Middle frontal gyrus (tissue), 1 donor: ENCODE measurements around the gene MAML3.

Source experiments
- DNase-seq: peaks from one replicate; pipeline ENCODE4 v3.0.0-alpha.2; 2015; ENCODE audit warnings: low spot score; ENCODE audit errors: extremely low spot score

The MAML3 gene

GRCh38 chr4:140102421-140102820, 51.6 kb downstream of the MAML3 start:
- DNase-seq: no peak

DNA sequence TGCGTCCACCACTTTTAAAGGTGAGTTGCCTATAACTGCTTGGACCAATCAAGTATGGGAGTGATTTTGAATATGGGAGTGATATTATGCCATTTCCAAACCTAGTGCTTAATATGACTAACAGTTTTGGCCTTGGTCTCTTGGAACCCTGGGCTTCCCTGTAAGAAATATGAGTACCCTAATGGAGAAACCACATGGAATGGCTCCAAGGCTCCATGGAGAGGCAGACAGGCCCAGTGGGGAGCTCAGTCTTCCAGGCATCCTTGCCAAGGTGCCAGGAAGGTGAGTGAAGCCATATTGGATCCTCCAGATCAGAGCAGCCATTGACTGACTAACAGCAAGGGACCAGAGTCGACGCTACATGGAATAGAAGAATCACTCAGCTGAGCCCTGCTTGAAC, 53.2 kb downstream of the MAML3 start:
- DNase-seq: no peak

DNA sequence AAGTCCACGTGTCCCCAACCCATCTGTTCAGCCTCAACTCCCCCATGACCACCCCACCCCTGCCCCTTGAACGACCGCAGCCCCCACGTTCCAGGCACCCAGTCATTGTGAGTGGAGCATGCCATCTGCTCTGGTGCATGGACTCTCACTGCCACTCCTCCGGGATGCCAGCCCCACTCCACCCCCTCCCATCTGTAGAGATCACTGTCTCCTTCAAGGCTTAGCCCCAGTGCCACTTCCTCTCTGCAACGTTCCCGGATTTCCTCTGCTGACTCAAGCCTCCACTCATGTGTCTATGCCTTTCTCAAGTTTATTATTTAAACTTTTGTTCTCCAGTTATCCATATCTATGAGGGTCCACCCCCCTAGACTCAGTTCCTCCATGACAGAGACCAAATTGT, 54.0 kb downstream of the MAML3 start:
- DNase-seq: no peak

- DNase-seq: no peak
These were observed 55.4 kb downstream of the MAML3 start for GRCh38 chr4:140098455-140099160.

- no peak for DNase-seq
These were observed 56.4 kb downstream of the MAML3 start for GRCh38 chr4:140097572-140097971.

GRCh38 chr4:140096921-140097320, 57.1 kb downstream of the MAML3 start:
- peak; percentile 4 for DNase-seq

DNA sequence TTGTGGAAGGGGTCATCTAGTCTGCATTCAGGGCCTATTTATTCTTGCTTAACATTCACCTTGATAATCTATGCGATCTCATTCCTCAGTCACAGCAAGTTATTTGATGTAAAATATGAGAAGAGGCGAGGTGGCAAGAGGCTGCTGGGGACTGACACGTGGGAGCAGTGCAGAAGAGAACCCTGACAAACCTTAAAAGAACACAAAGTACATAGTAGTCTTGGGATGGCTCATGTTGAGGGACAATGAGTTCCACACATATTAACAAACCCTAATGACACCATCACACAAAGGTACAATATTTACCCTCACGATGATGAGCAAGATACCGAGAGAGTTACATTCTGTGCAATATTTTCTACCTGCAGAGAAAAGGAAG, 57.5 kb downstream of the MAML3 start:
- no peak for DNase-seq

DNA sequence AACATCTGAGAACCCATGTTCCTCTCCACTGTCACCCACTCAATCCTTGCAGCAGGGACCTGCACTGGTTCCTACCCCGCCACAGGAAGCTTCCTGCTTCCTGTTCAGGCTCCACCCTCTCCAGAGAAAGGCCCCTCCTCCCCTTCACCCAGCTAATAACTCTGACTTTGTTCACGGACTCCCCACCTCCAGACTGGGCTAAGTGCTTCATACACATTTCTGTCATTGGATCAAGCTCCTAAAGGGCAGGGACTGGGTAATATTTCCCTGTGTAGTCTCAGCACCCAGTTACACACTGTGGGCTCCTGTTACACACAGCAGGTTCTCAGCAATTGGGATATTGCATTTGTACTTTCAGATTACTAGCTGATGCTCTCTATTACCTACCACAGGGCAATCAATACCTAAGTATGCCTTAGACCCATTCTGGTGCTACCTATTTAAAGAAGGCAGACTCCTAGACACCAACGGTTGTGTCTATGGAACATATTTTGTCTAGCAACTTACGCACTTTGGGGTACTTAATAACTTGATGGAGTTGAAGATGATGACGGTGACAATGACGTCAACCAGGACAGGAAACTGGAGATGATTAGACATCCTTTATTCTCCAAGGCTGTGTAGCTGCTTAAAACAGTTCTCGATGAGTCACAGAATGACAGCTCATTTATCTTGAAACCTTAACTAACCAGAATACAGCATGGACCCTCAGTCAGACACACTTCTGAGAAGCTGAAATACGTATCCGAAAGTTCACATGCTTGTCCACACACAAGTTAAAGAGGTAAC, 58.1 kb downstream of the MAML3 start:
- no peak for DNase-seq

- peak; percentile 13 for DNase-seq
These were observed 59.3 kb downstream of the MAML3 start for GRCh38 chr4:140094438-140095420.

- DNase-seq: no peak
These were observed 61.7 kb downstream of the MAML3 start for GRCh38 chr4:140092094-140092851.

DNA sequence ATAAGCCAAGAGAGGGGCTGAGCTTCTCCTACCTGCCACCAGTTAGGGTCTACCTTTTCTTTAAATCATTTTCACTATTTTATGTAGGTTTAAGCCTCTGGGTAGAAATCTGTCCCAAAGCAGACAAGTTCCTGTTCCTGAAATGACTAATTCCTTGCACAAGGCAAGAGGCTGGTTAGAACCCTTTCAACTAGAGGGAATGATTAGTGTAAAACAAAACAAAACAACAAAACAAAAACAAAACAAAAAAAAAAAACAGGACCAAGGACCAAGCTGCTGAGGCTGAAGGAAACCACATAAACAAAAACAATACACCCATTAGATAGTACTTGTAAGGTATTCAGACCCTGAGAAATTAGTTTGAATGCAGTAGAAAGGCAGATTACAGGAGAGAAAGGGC, 62.7 kb downstream of the MAML3 start:
- DNase-seq: no peak

GRCh38 chr4:140090215-140090731, 63.7 kb downstream of the MAML3 start:
- DNase-seq: no peak

- no peak for DNase-seq
These were observed 64.8 kb downstream of the MAML3 start for GRCh38 chr4:140089216-140089615.

DNA sequence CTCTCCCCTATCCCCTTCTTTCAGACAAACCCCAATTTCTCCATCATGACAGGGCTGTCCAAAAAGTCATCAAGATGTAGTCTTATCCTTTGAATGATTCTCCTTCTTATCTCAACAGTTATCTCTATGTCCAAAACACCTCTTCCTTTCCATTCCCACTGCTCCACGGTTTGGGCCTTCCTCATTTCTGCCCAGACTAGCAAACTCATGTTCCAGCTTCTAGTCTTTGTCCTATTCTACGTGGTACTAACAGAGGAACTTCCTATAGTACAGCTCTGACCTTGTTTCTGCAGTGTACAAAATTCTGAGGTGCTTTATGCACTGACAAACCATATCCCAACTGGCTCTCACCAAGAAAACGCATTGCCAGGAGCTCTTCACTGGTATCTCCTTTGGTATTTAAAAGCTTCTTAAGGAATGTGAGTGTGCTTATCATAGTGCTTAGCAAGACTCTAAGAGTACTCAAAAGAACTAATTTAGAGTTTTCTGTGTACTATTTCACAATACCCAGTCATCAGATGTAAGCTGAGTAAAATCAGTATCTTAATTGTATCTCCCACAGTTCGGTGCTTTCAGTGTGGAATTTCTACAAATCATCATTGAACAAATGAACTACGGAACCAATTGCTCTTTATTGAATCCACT, 65.5 kb downstream of the MAML3 start:
- DNase-seq: no peak

DNA sequence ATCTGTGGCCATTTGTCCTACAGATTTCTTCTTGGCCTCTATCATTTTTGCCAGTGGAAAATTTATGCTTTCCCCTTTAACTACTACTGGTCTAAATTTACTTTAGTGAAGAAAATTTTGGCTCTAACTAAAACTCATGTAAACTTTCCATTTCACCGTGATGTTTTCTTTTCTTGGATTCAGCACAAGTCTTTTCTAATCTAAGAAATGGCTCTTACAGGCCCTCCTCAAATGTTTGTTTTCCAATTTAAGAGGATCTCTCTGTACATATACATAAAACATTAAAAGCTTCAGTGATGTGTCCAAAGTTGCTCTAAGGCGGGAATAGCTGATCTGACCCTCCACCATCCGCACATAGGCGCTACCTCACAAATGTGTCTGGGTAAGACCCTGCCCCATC, 68.1 kb downstream of the MAML3 start:
- no peak for DNase-seq

DNA sequence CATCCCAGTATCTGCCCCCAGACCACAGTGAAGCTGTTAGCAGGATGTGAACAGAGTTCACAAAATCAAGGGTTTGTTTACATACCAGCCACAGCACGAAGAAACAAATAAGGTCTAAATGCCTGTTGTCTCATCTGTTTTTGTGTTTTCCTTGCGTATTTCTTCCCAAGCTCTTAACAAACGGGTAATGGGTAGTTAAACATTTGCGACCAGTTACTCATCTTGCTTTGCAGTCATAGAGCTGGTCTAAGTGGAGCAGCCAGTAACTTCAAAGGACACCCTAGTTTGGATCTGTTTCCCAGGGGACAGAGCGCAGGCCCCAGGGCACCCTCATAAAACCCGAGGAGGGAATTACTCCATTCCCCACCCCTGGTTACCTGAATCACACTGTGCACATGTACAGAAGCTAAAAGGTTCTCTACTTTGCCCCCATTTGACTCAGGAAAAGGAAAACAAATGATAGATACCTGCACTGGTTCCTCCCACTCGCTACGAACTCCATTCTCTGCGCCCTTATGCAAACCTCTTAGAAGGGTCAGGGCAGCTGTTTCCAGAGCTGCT, 68.8 kb downstream of the MAML3 start:
- DNase-seq: no peak

DNA sequence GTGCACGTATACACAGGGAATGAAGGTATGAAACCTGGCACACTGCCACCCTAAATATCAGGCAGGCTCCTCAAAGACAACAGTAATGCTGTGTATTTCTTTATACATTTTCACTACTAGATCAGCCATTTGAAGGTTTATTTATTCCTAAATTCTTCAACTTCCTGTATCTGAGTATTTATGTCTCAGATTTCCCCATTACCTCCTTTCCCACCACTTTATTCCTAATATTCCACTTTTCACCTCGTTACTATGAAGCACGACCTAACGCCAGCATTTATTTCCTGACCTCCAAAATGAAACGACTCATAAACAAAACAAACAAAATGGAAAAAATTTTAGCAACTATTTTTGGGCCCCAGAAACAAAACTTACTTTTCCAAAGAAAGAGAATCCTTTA, 69.6 kb downstream of the MAML3 start:
- no peak for DNase-seq

- no peak for DNase-seq
These were observed 71.6 kb downstream of the MAML3 start for GRCh38 chr4:140082391-140082755.

GRCh38 chr4:140081641-140082390, 72.2 kb downstream of the MAML3 start:
- DNase-seq: no peak
